ENCODE measurements around the gene COA7.

DNA sequence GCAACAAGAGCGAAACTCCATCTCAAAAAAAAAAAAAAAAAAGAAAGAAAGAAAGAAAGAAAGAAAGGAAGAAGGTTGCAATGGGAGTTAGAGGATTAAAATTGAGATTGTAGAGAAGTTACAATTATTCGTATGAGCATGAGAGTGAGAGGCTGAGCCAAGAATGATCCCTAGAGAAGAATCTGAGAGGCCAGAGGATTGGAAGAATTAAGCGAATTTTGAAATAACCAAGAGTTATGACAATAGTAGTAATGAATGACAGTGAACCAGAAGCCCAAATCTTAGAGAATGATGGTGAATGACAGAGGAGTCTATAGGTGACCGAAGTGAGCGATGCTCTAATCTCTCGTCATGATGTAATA is 27.7 kb upstream of the COA7 start:
- TF ChIP-seq, protein P1, sequence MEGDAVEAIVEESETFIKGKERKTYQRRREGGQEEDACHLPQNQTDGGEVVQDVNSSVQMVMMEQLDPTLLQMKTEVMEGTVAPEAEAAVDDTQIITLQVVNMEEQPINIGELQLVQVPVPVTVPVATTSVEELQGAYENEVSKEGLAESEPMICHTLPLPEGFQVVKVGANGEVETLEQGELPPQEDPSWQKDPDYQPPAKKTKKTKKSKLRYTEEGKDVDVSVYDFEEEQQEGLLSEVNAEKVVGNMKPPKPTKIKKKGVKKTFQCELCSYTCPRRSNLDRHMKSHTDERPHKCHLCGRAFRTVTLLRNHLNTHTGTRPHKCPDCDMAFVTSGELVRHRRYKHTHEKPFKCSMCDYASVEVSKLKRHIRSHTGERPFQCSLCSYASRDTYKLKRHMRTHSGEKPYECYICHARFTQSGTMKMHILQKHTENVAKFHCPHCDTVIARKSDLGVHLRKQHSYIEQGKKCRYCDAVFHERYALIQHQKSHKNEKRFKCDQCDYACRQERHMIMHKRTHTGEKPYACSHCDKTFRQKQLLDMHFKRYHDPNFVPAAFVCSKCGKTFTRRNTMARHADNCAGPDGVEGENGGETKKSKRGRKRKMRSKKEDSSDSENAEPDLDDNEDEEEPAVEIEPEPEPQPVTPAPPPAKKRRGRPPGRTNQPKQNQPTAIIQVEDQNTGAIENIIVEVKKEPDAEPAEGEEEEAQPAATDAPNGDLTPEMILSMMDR (IDR thresholded peaks at IDR 0.05), result no peak
- TF ChIP-seq POLR2AphosphoS5 (IDR thresholded peaks at IDR 0.05) (no peak), POLR2A (IDR thresholded peaks at IDR 0.05) (no peak)
